Fibroblast of skin of left quadriceps (primary cell): ENCODE measurements around the gene WDR3.
A peak's percentile ranks its signal among the peaks of the same experiment; 100 is the strongest.

Source experiments
- DNase-seq, 2 experiments: peaks; one replicate each; pipeline ENCODE4 v3.0.0-alpha.2; 2013; ENCODE audit warnings: low read depth in 2 of 2

WDR3 gene

GRCh38 chr1:117952386-117952785 lies 22.8 kb downstream of the WDR3 start:
- DNase-seq = no peak

- DNase-seq = peak in 1 of 2 experiments; percentile 4
These were observed 29.8 kb downstream of the WDR3 start for GRCh38 chr1:117959364-117959763.

GRCh38 chr1:117964290-117965038 lies 34.9 kb downstream of the WDR3 start:
- no peak for DNase-seq

- DNase-seq = peak; percentile 37 to 42
These were observed 37.9 kb downstream of the WDR3 start for GRCh38 chr1:117967477-117967876.

- DNase-seq = peak; percentile 9 to 18
These were observed 38.3 kb downstream of the WDR3 start for GRCh38 chr1:117967881-117968280.

GRCh38 chr1:117970252-117970651 lies 40.7 kb downstream of the WDR3 start:
- no peak for DNase-seq

GRCh38 chr1:117971777-117972176 lies 42.2 kb downstream of the WDR3 start:
- no peak for DNase-seq

GRCh38 chr1:117976381-117976780 lies 46.8 kb downstream of the WDR3 start:
- DNase-seq = no peak

- DNase-seq = no peak
These were observed 52.1 kb downstream of the WDR3 start for GRCh38 chr1:117981455-117982192.

GRCh38 chr1:117985239-117985638 lies 55.7 kb downstream of the WDR3 start:
- no peak for DNase-seq

- no peak for DNase-seq
These were observed 56.4 kb downstream of the WDR3 start for GRCh38 chr1:117985973-117986372.

- no peak for DNase-seq
These were observed 74.8 kb downstream of the WDR3 start for GRCh38 chr1:118004312-118004711.

- DNase-seq = no peak
These were observed 77.9 kb downstream of the WDR3 start for GRCh38 chr1:118007391-118007790.

- no peak for DNase-seq
These were observed 78.5 kb downstream of the WDR3 start for GRCh38 chr1:118008011-118008410.

- DNase-seq = no peak
These were observed 83.1 kb downstream of the WDR3 start for GRCh38 chr1:118012515-118013124.

- no peak for DNase-seq
These were observed 83.8 kb downstream of the WDR3 start for GRCh38 chr1:118013336-118013735.

- no peak for DNase-seq
These were observed 84.4 kb downstream of the WDR3 start for GRCh38 chr1:118013938-118014337.
